K562 (cell line): ENCODE results near the gene DMD. TPM values are rescaled to one million over a fixed set of nuclear protein-coding genes. Genes with fewer than 3 reads are reported as not detected.

Source experiments
- ATAC-seq: fragments of 200-7000 bp; cut with Tn5 transposase; 3 replicates; pipeline ENCODE4 v1.9.1; 2020; ENCODE audit warnings: moderate library complexity
- BruUV-seq: library from RNA; stranded (reverse); fragments of 400-500 nt; replicated peaks from 2 replicates; lab custom pipeline; 2021; lab: Mats Ljungman, UMichigan
- CTCF ChIA-PET: fragments of 300-600 bp; formaldehyde crosslinking; extraction: SDS; loops from one replicate; lab custom pipeline; 2021; ENCODE audit warnings: low intra/inter-chr PET ratio; lab: Yijun Ruan, JAX
- POLR2A ChIA-PET: fragments of 300-600, 350-650 bp; sonication (Branson Sonifier 250); formaldehyde crosslinking; extraction: SDS; loops from one replicate; lab custom pipeline; 2021; ENCODE audit warnings: antibody characterized with exemption, inconsistent platforms; lab: Yijun Ruan, JAX
- DNase-seq, 4 experiments: peaks; one replicate each; pipeline versions ENCODE4 v3.0.0 to v3.0.0-alpha.2; 2011 to 2018; ENCODE audit warnings: low spot score in 3 of 4, mixed read lengths in 3 of 4; ENCODE audit errors: extremely low read depth in 1 of 4
- FAIRE-seq: peaks from 2 replicates; lab custom pipeline; 2011; peaks lifted over from hg19 to GRCh38; lab: Jason Lieb, UNC
- H2AFZ ChIP-seq: 2 replicates; pipeline ENCODE4 v1.6.0; 2011; ENCODE audit warnings: low read depth, low read length, control low read depth, inconsistent platforms
- H3K27ac ChIP-seq: fragments of 200-600 bp; 3 replicates; pipeline ENCODE4 v1.8.0; 2011; ENCODE audit warnings: low read depth, mild to moderate bottlenecking, control low read depth, inconsistent platforms, low read length, moderate library complexity, mixed read lengths; ENCODE audit errors: extremely low read depth
- H3K27me3 ChIP-seq, 2 experiments: fragments of 300-600 bp in 1 of 2; 2 replicates in 1 of 2; 3 replicates in 1 of 2; pipeline versions ENCODE4 v1.6.0 to v1.8.0; 2011; ENCODE audit warnings: inconsistent platforms in 2 of 2, low read length in 2 of 2, mild to moderate bottlenecking in 1 of 2, mixed read lengths in 1 of 2, moderate library complexity in 1 of 2; ENCODE audit not compliant: control insufficient read depth in 2 of 2, insufficient read depth in 2 of 2
- H3K36me3 ChIP-seq: fragments of 300-600 bp; 3 replicates; pipeline ENCODE4 v1.8.0; 2011; ENCODE audit warnings: mild to moderate bottlenecking, low read length, inconsistent platforms; ENCODE audit not compliant: control insufficient read depth, insufficient read depth
- H3K4me1 ChIP-seq, 2 experiments: fragments of 200-600 bp in 1 of 2; replicated peaks in 1 of 2; 2 replicates in 1 of 2; 3 replicates in 1 of 2; pipeline versions ENCODE4 v1.5.1 to v1.8.0; 2011; ENCODE audit warnings: inconsistent platforms in 2 of 2, low read length in 2 of 2, mild to moderate bottlenecking in 1 of 2, mixed read lengths in 1 of 2, moderate library complexity in 1 of 2; ENCODE audit not compliant: control insufficient read depth in 2 of 2, insufficient read depth in 2 of 2
- H3K4me2 ChIP-seq: 2 replicates; pipeline ENCODE4 v1.6.1; 2011; ENCODE audit warnings: low read length, control low read depth, inconsistent platforms, mixed read lengths; ENCODE audit not compliant: insufficient read depth
- H3K4me3 ChIP-seq: fragments of 200-600 bp; sonication (generic), shearing (Covaris generic); 2 replicates; pipeline ENCODE4 v1.5.1; 2016; ENCODE audit warnings: control low read depth, inconsistent platforms
- H3K79me2 ChIP-seq: fragments of 200-600 bp; 3 replicates; pipeline ENCODE4 v1.8.0; 2011; ENCODE audit warnings: low read length, inconsistent platforms; ENCODE audit not compliant: control insufficient read depth, insufficient read depth
- H3K9ac ChIP-seq, 2 experiments: 2 replicates each; pipeline versions ENCODE4 v1.6.0 to v1.6.1; 2011; ENCODE audit warnings: low read depth in 2 of 2, low read length in 2 of 2, control low read depth in 1 of 2, inconsistent platforms in 1 of 2, mild to moderate bottlenecking in 1 of 2, mixed read lengths in 1 of 2; ENCODE audit not compliant: insufficient read depth in 1 of 2
- H3K9me1 ChIP-seq: one replicate; pipeline ENCODE4 v1.6.0; 2011; ENCODE audit warnings: inconsistent platforms, mild to moderate bottlenecking, low read length, moderate library complexity; ENCODE audit not compliant: control insufficient read depth, insufficient read depth
- H3K9me3 ChIP-seq: replicated peaks from 2 replicates; pipeline ENCODE4 v1.5.1; 2011; ENCODE audit warnings: low read depth, low read length, inconsistent platforms; ENCODE audit not compliant: control insufficient read depth, insufficient read depth
- H4K20me1 ChIP-seq: replicated peaks from 2 replicates; pipeline ENCODE4 v1.6.1; 2011; ENCODE audit warnings: low read length, inconsistent platforms, mixed read lengths; ENCODE audit not compliant: control insufficient read depth, insufficient read depth
- ARID3B ChIP-seq: fragments of 250-450 bp; sonication (Bioruptor Pico); IDR thresholded peaks from 2 replicates; pipeline ENCODE4 v1.4.0; 2020; ENCODE audit warnings: borderline replicate concordance
- CHD1 ChIP-seq: fragments of 200-600 bp; sonication (generic); IDR thresholded peaks from one replicate; pipeline ENCODE4 v1.6.1; 2012; ENCODE audit warnings: mild to moderate bottlenecking, moderate library complexity, low read length, inconsistent platforms
- FOSL1 ChIP-seq: fragments of 200-800 bp; sonication (Bioruptor generic); conservative IDR thresholded peaks from 2 replicates; pipeline ENCODE4 v1.6.1; 2016; ENCODE audit warnings: missing genetic modification characterization, missing compliant biosample characterization
- ILK ChIP-seq: fragments of 450-650 bp; IDR thresholded peaks from 2 replicates; pipeline ENCODE4 v1.6.1; 2016; ENCODE audit warnings: missing genetic modification characterization, low read depth, mild to moderate bottlenecking, missing compliant biosample characterization, moderate library complexity, borderline replicate concordance
- IRF9 ChIP-seq: fragments of 450-650 bp; IDR thresholded peaks from 2 replicates; pipeline ENCODE4 v1.6.1; 2016; ENCODE audit warnings: missing biosample characterization, missing genetic modification characterization
- L3MBTL2 ChIP-seq: fragments of 450-650 bp; IDR thresholded peaks from 2 replicates; pipeline ENCODE4 v1.6.1; 2016; ENCODE audit warnings: mild to moderate bottlenecking, moderate library complexity
- NCOA1 ChIP-seq: fragments of 450-650 bp; IDR thresholded peaks from 2 replicates; pipeline ENCODE4 v1.6.1; 2016; ENCODE audit warnings: low read depth
- NCOA6 ChIP-seq: fragments of 450-650 bp; IDR thresholded peaks from 2 replicates; pipeline ENCODE4 v1.6.1; 2017; ENCODE audit warnings: mild to moderate bottlenecking
- PHF21A ChIP-seq: fragments of 450-650 bp; IDR thresholded peaks from 2 replicates; pipeline ENCODE4 v1.6.1; 2017; ENCODE audit warnings: low read depth, borderline replicate concordance
- SIRT6 ChIP-seq: IDR thresholded peaks from one replicate; pipeline ENCODE4 v1.6.1; 2012; ENCODE audit warnings: low read depth, mild to moderate bottlenecking, control low read depth, inconsistent platforms, low read length, moderate library complexity
- TCF7L2 ChIP-seq: fragments of 150-350 bp; IDR thresholded peaks from 2 replicates; pipeline ENCODE4 v1.6.1; 2016; ENCODE audit warnings: low read depth, mild to moderate bottlenecking, low read length, moderate library complexity
- TSHZ1 ChIP-seq: fragments of 250-450 bp; sonication (Bioruptor Pico); IDR thresholded peaks from 2 replicates; pipeline ENCODE4 v1.4.0; 2020; ENCODE audit warnings: mild to moderate bottlenecking, moderate library complexity
- ZFX ChIP-seq: sonication (generic); formaldehyde crosslinking; IDR thresholded peaks from 2 replicates; pipeline ENCODE4 v1.8.0; 2022; ENCODE audit warnings: mild to moderate bottlenecking, missing genetic modification reagents, moderate library complexity
- ZNF408 ChIP-seq: fragments of 250-450 bp; sonication (Bioruptor Pico); IDR thresholded peaks from 2 replicates; pipeline ENCODE4 v1.4.0; 2020; ENCODE audit warnings: low read depth, mild to moderate bottlenecking, moderate library complexity
- ZNF444 ChIP-seq: fragments of 250-450 bp; sonication (Bioruptor Pico); IDR thresholded peaks from 2 replicates; pipeline ENCODE4 v1.4.0; 2020; ENCODE audit warnings: mild to moderate bottlenecking, moderate library complexity
- ZNF551 ChIP-seq: fragments of 250-450 bp; sonication (Bioruptor Pico); IDR thresholded peaks from 2 replicates; pipeline ENCODE4 v1.5.0; 2021; ENCODE audit warnings: mild to moderate bottlenecking, moderate library complexity
- ZNF583 ChIP-seq: fragments of 250-450 bp; sonication (Bioruptor Pico); IDR thresholded peaks from 2 replicates; pipeline ENCODE4 v1.4.0; 2020
- WGBS: fragments of 100-300 bp; shearing (Covaris generic); methylation state at CpG from one replicate; pipeline ENCODE4 v1.1.6; 2016; ENCODE audit warnings: low coverage, mixed read lengths; ENCODE audit not compliant: insufficient coverage; ENCODE audit errors: missing lambda C conversion rate; 5-methylcytosine and 5-hydroxymethylcytosine counted together
- in situ Hi-C: fragments of 300-500 bp; cut with MboI; formaldehyde crosslinking; loops from 4 replicates; pipeline ENCODE4 v1.15.0; 2018; ENCODE audit warnings: inconsistent platforms, mixed read lengths
- intact Hi-C: fragments of 100-400 bp; cut with micrococcal nuclease; formaldehyde crosslinking; loops from 2 replicates; pipeline ENCODE4 v1.14.2; 2022
- polyA plus RNA-seq, 8 experiments: library from polyadenylated mRNA; depleted of rRNA in 4 of 8; stranded (reverse) in 5 of 8; unstranded in 3 of 8; fragments of >200 nt; fragmentation: Nextera tagmentation in 2 of 8; fragmentation: Illumina TruSeq in 1 of 8; extraction: Ambion mirVana in 2 of 8; extraction: Trizol in 1 of 8; gene quantifications; 2 replicates each; pipeline versions ENCODE4 v1.2.1 to v1.2.3, GENCODE V29; 2011 to 2014; ENCODE audit warnings: inconsistent platforms in 1 of 8, missing spikeins in 1 of 8
- total RNA-seq, 7 experiments: library from RNA; depleted of rRNA in 6 of 7; stranded (reverse); fragments of >200 nt in 6 of 7; fragmentation: Illumina TruSeq in 2 of 7; extraction: Trizol in 2 of 7; gene quantifications; 2 replicates each; pipeline versions ENCODE4 v1.2.1 to v1.2.3, GENCODE V29; 2011 to 2021; ENCODE audit warnings: low replicate concordance in 1 of 7

DMD gene
- total and polyA plus RNA-seq, 9 of the 15 experiments (the other 6 are each of a cell fraction or from before 2014, with no cell fraction given): 3.8 to 20.4 (median 11.4) TPM

GRCh38 chrX:32281853-32282252 lies 929.5 kb downstream of the DMD start:
- H3K4me3 ChIP-seq: no peak overlapping the region
- in situ Hi-C loops (no loop called here), intact Hi-C loops (no loop called here)
- no peak overlapping the region for H3K9ac ChIP-seq
- no peaks in the 10 kb centered on the region for H3K36me3 ChIP-seq
- no peak overlapping the region for H2AFZ ChIP-seq
- no peaks in the 10 kb centered on the region for H3K9me1 ChIP-seq
- no peak for DNase-seq
- H3K27ac ChIP-seq: no peak overlapping the region
- no peak for ATAC-seq
- H3K4me2 ChIP-seq: no peak overlapping the region
- no TSS peak for BruUV-seq
- no peaks in the 10 kb centered on the region for H3K4me1 ChIP-seq
- FAIRE-seq: no peak
- H4K20me1 ChIP-seq: no peaks in the 10 kb centered on the region
- H3K9me3 ChIP-seq: no peaks in the 10 kb centered on the region
- WGBS: 0% methylated on average over 1 of the region's 1 CpG
- H3K79me2 ChIP-seq: no peaks in the 10 kb centered on the region
- ChIA-PET POLR2A (no interaction called here), CTCF (no interaction called here)
- H3K27me3 ChIP-seq: no peaks in the 10 kb centered on the region
- no peak for TF ChIP-seq CHD1
- no peak for TF ChIP-seq ZNF408
- TF ChIP-seq ZNF444 (CRISPR knock-in tag): no peak
- no peak for TF ChIP-seq TCF7L2
- TF ChIP-seq SIRT6: no peak
- no peak for TF ChIP-seq FOSL1 (tag)
- no peak for TF ChIP-seq L3MBTL2
- no peak for TF ChIP-seq NCOA6
- TF ChIP-seq ZNF551 (CRISPR knock-in tag): no peak
- TF ChIP-seq TSHZ1 (CRISPR knock-in tag): no peak
- no peak for TF ChIP-seq ZFX (CRISPR knock-in tag)
- TF ChIP-seq ZNF583 (CRISPR knock-in tag): no peak
- TF ChIP-seq ARID3B (CRISPR knock-in tag): no peak
- no peak for TF ChIP-seq NCOA1
- TF ChIP-seq PHF21A: no peak
- TF ChIP-seq IRF9 (tag): no peak
- TF ChIP-seq ILK: no peak
